WI38 (cell line): ENCODE measurements around the gene KRTAP10-7.
"Not testable (repeated sequence)": the region's sequence is repeated elsewhere in the genome, so short reads cannot be mapped to it uniquely, and the experiment has no call there.

Source experiments
- H3K4me3 ChIP-seq: 2 replicates; pipeline ENCODE4 v1.5.1; 2011; ENCODE audit warnings: low read depth, mild to moderate bottlenecking, control low read depth, low read length
- CTCF ChIP-seq: IDR thresholded peaks from 2 replicates; pipeline ENCODE4 v1.5.1; 2012; ENCODE audit warnings: low read depth, mild to moderate bottlenecking, control low read depth, low read length

The KRTAP10-7 gene

DNA sequence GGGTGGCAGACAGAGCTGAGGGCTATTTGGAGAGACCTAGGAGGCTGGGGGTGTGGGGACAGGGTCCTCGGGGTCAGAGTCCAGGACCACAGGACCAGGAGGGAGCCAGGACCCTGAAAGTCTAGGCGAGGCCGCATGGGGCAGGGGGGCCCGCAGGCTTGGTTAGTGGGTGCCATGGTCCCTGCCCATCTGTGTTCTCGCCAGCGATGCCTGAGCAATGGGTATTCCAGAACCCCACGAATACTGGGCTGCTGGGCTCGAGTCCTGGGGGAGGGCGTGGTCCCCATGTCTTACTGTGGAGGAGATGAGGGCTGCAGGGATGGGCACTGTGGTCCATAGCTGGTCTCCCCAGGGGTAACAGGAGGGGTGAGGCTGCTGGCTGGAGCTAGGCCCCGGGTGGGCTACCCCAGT, 10.1 kb upstream of the KRTAP10-7 start:
- TF ChIP-seq CTCF = no peak

DNA sequence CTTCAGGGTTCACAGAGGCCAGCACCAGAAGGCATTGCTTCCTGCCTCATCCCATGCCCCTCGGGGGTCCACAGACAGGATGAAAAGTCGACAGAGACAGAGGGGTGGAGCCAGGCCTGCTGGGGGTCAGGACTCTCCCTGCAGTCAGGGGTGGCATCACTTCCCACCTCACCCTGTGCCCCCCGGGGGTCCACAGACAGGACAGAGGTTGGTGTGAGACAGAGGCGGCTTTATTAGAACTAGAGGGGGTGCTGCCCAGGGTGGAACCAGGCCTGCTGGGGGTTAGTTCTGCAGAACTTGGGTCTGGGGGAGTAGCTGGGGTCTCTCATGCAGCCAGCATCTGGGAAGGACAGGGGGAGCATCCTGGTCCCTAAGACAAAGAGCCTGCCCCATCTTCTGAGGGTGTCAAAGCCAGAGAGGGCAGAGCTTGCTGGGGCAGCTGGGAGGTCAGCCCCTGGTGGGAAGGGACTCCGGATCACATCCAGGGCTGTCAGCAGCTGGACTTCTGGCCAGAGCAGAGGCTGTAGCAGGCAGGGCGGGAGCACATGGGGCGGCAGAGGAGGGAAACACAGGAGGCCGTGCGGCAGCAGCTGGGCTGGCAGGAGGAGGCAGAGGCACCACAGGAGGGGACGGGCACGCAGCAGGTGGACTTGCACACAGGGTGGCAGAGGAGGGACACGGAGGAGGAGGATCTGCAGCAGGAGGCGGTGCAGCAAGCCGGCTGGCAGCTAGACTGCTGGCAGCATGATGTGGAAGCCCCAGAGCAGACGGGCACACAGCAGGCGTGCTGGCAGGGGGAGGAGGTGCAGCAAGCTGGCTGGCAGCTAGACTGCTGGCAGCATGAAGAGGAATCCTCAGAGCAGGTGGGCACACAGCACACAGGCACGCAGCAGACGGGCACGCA, 9.2 kb upstream of the KRTAP10-7 start:
- not testable (repeated sequence) for H3K4me3 ChIP-seq

More for the DNA sequence above, 10.1 kb upstream of the KRTAP10-7 start:
- no peak overlapping the region for H3K4me3 ChIP-seq

DNA sequence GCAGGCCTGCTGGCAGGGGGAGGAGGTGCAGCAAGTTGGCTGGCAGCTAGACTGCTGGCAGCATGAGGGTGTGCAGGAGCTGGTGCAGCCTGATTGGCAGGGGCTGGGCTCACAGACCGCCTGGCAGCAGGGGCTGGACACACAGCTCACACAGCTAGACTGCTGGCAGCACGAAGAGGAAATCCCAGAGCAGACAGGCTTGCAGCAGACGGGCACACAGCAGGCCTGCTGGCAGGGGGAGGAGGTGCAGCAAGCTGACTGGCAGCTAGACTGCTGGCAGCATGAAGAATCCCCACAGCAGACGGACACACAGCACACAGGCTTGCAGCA, 8.6 kb upstream of the KRTAP10-7 start:
- not testable (repeated sequence) for H3K4me3 ChIP-seq

GRCh38 chr21:44592446-44593311, 7.7 kb upstream of the KRTAP10-7 start, which contains the start of gene KRTAP10-6:
KRTAP10-6 (minus strand) TSS chr21:44592505; CDS start chr21:44592484, 21 bp downstream.
- no peak for TF ChIP-seq CTCF

DNA sequence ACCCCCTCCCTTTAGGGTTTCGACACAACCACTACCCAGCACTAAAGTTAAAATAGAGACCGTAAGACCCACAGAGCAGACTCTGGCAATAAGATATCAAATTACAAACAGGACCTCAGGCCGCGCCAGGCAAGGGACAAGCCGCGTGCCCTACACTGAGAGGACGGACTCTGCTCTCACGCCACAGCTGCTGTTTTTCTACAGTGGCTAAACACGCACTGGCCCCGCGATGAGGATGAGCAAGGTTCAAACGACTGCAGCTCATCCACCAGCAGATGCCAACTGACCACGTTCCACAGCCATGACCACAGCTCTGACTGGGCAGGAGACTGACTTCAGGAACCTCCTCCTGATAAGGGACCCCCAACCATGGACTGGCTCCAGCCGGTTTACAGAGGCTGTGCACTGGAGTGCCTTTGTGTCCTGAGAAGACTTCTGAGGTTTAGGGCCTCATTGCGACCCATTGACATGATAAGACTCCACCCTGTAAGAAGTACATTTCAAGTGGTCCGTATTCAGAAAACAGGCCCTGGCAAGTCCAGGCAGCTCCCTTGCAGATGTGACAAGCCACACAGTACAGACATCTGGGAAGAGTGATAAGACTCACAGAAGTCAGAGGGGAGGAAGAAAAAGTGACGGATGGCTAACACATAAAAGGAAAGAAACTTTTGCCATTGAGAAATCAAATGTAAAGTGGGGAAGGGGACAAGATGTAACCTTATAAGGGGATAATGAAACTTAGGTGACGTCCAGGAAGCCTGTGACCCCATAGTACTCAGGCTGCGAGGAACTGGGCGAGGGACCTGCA, 6.6 kb upstream of the KRTAP10-7 start:
- no peak overlapping the region for H3K4me3 ChIP-seq
- TF ChIP-seq CTCF = no peak

More at GRCh38 chr21:44592446-44593311, 7.7 kb upstream of the KRTAP10-7 start, which contains the start of gene KRTAP10-6:
- no peak within 1 kb of the TSS for H3K4me3 ChIP-seq

DNA sequence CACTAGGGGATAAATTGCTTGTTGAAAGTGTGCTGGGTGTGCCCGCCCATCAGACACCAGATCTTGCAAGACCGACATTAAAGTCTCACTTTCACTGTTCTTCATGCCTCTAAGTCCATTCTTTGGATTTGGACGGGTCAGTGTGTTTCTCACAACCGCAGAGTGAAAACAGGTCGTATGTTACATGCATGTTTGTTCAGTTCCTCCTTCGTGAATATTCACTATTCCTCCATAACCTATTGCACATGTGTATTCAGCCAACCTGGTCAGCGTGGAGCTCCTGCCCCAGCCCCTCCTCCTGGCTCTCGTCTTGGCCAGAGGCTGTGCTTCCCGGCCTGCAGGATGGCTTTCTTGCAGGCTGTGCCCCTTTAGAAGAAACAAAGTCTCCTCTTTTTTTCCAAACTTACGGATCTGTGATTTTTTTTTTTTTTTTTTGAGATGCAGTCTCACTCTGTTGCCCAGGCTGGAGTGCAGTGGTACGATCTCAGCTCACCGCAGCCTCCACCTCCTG, 5.9 kb upstream of the KRTAP10-7 start:
- TF ChIP-seq CTCF = no peak
- H3K4me3 ChIP-seq = no peak overlapping the region

- no peak overlapping the region for H3K4me3 ChIP-seq
- TF ChIP-seq CTCF = no peak
Measured at GRCh38 chr21:44595524-44595923, 4.9 kb upstream of the KRTAP10-7 start.
